CD4-positive, alpha-beta T cell treated with Interleukin-15 for 1 hour (primary cell): ENCODE measurements around the gene EPHB1.
"Not testable (repeated sequence)": the region's sequence is repeated elsewhere in the genome, so short reads cannot be mapped to it uniquely, and the experiment has no call there.

ENCODE experiments used
- DNase-seq: peaks from one replicate; pipeline ENCODE4 v3.0.0-alpha.2; 2020

EPHB1 gene

DNA sequence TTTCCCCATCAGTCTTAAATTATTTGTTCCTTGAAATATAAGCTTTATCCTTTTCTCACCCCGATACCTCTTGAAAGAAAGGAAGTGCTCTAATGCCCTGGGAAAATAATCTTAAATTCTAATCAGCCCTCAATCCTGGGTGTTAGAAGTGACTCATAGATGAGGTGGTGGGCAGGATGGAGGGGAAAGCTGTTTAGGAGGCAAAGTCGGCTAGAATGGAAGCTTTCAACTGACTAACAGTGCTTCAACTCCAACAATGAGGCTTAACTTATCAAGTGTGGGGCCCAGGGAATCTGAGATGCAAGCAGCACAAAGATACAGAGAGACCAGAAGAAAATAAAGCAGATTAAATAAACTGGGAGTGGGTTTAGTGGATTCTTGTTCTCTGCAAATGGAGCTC is 175.8 kb downstream of the EPHB1 start:
- DNase-seq: no peak

DNA sequence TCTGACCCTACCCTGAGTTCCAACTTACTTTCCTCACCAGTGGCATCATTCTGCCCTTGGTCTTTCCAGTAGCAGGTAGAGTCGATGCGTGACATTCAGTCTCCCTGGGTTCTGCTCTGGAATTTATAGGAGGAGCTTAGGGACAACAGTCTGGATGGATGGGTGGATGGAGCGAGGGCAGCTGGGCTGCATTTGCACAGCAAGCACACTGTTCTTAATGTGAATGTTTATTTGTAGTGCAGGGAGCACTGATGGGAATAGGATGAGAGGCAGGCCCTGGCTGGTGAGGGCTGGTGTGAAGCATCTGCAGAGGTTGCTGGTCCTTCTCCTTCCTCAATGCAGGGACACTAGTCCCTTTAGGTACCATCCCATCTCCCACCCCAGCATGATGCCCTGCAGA is 176.2 kb downstream of the EPHB1 start:
- DNase-seq: no peak

DNA sequence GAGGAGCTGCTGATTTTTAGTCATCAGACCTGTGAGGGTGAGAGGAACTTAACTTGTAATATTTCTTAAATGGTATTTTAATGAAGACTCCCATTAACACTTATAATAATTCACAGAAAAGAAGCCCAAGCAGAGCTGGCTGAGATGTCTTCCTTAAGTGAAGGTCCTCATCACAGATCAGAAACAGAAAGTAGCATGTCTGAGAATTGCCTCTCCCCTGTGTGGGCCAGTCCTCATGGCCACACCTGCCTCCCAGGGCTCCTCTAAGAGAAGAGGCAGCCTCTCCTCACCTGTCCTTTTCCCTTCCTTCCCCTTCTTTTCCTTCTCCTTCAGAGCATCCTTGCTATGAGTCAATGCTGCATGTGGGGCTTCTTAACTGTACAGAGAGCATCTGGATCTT is 176.8 kb downstream of the EPHB1 start:
- not testable (repeated sequence) for DNase-seq

DNA sequence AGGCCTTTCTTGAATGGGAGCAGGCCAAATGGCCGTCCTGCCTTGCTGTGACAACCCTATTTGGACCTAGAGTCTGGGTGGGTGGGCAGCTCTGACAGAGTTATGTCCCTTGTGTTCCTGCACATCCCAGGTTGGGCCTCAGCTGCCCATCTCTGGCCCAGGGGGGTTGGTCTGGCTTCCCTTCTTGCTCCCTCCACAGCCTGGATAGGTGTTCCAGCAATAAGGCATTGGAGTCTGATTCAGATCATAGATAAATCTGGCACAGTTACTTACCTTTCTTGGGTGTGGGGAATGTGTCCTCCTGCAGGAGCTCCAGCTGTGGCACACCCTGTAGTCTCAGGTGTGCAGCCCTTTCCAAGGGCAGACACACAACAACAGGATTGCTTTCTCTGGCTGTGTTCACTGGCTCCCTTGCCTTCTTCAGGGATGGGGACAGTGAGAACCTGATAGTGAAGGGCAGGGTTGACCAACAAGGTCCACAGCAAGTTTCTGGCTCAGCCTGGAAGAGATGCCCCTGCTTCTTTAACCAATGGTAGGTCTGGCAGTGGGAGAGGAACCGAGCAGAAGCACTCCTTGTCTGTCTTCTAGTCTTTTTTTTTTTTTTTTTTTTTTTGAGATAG is 177.9 kb downstream of the EPHB1 start:
- no peak for DNase-seq

DNA sequence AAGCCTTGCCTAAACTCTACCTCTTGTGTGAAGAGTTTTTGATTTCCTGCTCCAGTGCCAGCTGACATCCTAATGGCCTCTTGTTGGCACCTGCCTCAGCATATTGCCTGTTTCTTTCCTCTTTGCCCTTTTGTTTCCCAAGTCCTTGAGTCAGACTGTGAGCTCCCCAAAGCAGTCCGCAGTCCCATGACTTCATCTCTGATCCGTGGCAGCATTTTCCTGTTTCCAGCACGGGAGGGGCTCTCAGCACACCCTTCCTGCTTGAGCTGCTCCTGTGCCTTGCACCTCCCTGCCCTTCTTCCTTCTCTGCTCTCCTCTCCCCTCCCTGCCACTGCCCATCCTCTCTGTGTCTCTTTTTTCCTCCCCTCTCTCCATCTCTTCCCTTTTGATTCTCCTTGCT is 179.6 kb downstream of the EPHB1 start:
- no peak for DNase-seq

DNA sequence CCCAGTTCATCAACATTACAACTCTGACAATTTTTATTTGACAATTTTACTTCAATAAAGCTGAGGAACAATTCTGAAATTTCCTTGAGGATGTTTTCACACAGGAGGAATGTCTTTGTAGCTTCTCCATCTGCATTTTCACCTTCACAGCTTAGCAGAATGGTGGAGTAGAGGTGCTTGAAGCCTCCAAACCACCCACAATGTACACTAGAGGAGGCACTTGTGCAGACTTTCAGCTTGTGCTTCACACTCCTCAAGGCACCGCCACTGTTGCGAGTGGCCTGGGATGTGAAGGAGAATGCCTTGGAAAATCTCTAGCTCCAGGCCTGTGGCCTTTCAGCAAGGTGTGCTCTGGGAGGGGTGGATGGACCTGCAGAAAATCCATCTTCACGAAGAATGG is 181.9 kb downstream of the EPHB1 start:
- DNase-seq: no peak

DNA sequence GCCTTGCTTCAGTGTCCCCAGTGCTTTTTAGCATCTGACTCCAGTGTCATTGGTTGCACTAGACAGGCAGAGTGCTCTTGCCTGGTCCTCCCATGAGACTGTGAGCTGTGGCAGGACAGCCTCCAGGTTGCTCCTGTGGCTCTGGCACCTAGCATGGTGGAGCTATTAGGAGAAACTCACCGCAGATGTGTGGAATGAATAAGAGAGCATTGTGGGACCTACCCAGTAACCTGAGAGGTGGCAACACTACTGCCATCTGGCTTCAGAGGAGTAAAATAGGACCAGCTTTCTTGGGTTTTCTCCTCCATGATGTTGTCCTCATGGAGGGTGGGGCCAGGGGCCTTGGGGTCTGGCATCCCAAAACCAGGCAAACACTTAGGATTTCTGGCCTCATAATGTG is 183.6 kb downstream of the EPHB1 start:
- no peak for DNase-seq

DNA sequence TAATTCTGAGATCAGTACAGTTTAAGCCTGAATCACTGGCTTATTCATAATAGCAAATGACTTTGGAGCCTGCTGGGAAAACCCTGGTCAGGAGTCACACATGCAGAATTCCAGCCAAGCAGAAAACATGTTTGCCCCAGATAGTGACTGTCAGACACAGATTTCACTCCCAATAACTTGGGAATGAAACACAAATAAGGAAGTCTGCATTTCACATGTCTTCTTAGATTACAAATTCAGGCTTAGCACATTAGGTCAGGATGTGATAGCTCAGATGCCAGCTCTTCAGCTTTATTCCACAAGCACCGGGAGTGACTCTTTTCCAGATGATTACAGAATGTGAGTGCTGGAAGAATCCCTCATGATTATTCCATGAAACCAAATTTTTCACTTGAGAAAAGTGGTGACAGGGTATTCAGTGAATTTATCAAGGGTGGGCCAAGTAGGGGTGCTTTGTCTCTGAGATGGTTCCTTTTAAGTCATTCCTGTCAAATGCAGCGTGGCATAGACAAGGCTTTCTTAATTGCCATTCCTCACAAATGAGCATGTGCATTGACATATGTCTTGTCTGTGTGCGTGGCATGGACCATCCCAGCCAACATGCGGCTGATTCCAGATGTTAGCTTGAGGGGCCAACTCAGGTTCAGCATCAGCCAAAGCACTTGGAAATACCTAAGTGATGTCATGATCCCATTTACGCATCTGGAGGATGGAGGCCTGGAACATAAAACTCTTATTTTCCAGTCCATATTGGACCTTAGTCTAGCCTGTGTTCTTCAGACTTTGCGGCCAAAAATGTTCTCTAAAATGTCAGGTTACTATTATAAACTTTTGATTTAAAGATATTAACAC is 191.0 kb downstream of the EPHB1 start:
- no peak for DNase-seq

DNA sequence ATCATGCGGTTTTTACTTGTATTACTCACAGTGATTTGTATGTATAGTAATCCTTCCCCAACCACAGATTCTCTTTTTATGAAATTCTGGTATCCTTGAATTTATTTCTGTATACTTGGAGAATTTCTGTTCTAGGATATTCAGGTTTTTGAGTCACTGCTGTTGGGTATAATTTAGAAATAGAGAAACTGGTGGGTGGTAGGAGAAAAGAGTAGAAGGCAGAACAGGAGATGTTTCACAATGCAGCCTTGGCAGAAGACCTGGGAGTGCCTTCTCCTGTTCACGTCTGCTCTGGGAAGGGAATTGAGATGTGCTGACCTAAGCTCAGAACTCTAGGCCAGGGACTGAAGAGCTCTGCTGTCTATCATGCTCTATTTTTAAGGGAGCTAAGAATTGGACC is 193.6 kb downstream of the EPHB1 start:
- no peak for DNase-seq

DNA sequence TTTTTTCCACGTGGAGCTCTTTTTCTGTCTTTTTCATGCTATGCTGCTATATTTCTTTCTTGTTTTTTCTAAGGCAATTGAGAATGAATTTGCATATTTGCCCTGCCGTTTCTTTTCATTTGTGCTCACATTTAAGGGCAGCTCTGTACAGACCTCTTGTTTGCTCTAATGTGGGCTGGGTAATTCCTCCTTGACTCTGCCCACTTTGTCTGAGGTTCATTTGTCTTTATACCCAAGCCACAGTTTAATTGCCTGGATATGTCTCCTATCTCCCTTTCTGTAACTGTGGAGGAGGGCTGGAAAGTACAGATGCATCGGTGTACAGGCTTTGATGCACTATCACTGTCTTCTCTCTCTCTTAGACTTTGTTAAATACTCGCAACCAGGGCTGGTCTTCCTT is 195.9 kb downstream of the EPHB1 start:
- DNase-seq: no peak

DNA sequence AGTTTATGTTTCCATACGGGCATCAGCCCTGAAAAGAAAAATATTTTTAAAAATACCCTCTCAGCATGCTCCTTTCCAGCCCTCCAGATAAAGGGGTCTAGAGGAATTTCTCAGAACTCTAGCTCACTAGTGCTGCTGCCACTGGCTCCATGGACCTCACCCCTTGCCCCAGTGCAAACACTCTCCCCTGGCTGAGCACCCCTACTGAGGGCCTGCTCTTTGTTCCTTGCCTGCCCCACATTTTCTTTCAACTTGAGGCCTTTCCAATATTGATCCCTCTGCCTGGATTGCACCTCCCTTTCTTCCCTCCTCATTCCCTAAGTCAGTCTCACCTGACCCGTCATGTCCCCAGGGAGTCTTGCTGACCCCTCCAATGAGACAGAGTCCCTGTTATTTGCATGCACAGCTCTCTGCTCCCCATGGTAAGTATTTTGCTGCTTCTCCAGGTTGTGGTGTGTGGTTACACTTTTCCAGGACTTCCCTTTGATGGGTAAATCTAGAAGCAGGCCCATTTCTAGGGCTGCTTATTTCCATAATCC is 196.5 kb downstream of the EPHB1 start:
- no peak for DNase-seq

DNA sequence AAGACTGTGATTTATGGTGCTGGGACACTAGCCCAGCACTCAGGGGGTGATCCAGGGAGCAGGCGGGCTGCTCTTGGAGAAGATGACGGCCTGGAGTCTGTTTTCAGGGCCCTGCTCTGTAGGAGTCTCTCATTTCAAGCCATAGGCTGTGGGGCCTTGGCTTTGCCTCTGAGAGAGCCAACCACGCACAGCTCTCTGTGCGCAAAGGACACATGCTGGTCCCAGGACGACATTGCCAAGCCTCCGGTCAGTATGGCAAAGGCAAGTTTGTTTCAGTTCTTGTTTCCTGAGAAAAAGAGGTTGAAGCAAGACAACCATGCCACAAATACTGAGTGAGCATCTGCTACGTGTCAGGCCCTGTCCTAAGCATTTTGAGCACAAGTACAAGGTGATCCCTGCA is 197.1 kb downstream of the EPHB1 start:
- no peak for DNase-seq

DNA sequence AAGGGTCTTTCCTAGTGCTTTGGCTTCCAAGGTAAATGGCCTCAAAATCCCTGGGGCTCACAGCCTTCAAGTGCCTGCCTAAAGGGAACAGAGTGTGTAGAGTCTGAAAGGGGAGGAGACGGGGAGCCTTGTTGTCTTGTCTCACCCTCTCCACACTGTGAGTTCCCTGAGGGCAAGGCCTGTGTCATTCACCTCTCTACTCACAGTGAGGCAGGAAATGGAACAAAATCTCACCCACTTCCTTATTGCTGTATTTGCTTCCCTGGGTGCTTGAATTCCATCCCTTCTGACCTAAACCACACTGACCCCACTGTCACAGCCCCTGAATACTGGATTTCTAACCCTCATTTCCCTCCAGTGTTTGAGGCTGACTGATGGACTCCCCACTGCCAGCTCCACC is 197.5 kb downstream of the EPHB1 start:
- no peak for DNase-seq

DNA sequence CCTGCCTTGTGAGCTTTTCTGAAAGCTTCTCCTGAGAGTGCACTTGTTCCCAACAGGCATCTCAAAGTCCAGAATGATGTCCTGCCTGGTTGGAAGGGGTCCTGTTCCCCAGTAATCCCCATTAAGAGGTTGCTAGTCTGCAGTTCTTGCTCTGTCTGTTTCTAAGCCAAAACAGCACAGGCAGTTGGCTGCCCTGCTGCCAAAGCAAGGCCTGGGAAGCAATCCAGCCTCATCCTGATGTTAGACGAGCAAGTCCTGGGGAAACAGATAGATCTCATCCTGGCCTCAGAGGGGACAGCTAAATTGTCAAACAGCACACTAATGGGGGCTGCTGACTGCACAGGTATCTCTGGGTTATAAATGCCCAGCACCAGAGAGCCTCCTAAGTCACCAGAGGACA is 198.0 kb downstream of the EPHB1 start:
- DNase-seq: no peak

DNA sequence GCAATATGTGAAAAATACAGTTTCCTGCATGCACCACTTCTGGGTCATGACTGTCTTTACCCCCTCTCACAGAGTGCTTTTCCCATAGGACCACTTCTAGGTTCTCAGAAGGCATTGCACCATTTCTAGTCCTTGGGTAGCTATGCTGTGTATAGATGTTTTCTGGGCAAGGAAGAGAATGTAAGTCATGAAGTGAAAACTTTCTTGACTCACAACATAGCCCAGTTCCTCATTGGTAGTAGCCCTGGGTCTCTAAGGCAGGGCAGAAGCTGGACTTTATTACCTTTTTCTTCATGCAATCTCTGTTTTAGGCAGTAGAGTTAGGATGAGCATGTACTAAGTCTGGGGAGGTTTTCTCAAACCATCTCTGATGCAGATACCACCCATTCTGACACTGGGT is 203.1 kb downstream of the EPHB1 start:
- no peak for DNase-seq

DNA sequence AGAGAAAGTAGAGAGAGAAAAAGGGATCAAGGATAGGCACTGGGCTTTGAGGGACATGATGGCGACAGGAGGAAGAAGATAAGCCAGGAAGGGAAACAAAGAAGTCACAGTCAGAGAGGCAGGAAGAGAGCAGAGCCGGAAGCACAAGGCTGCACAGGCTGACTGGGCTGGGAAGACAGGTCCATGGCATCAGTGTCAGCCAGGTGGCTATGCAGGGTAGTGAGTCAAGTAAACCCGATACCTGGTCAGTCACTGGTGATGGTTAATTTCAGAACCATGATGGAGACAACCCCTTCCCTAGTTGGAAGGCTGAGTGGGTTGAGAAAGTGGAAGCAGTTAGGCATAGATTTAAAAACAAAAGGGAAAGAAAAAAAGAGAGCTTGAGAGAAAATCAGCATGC is 203.8 kb downstream of the EPHB1 start:
- no peak for DNase-seq

DNA sequence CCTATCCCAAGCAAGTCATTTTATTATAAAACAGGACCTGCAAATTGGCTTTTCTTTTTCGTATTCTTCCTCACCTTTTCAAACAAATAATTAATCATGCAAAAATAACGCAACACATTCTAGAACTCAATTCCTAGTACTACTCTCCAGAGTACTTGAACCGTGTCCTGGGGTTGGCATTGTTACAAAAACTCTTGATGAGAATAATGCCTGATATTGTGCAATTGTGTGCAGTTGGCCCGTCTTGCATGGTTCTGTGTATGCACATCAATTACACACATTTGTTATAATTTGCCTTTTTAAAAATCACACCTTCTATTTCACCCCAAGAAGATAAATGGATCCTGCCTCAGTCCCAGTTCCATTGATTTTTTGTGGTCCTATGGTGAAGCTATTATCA is 205.4 kb downstream of the EPHB1 start:
- DNase-seq: no peak

DNA sequence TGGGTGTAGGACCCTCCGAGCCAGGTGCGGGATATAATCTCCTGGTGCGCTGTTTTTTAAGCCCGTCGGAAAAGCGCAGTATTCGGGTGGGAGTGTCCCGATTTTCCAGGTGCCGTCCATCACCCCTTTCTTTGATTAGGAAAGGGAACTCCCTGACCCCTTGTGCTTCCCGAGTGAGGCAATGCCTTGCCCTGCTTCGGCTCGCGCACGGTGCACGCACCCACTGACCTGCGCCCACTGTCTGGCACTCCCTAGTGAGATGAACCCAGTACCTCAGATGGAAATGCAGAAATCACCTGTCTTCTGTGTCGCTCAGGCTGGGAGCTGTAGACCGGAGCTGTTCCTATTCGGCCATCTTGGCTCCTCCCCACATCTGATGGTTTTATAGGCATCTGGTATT is 210.6 kb downstream of the EPHB1 start:
- DNase-seq: not testable (repeated sequence)

DNA sequence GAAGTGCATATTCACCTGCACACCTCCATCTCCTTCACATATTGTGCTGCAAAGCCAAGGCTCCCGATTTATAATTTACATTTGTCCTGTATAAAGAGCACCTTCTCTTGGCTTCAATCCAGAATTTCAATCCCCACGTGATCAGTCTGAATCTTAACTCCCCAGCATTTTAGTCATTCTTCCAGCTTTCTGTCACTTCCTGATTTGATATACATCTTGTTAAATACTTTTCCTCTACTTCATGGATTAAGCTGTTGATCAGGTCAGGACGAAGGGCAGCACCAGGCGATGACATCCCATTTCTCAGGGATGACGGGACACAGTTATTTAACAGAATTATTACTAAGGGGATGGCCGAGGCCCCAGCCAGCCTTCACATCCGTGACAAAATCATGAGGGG is 212.5 kb downstream of the EPHB1 start:
- DNase-seq: no peak

DNA sequence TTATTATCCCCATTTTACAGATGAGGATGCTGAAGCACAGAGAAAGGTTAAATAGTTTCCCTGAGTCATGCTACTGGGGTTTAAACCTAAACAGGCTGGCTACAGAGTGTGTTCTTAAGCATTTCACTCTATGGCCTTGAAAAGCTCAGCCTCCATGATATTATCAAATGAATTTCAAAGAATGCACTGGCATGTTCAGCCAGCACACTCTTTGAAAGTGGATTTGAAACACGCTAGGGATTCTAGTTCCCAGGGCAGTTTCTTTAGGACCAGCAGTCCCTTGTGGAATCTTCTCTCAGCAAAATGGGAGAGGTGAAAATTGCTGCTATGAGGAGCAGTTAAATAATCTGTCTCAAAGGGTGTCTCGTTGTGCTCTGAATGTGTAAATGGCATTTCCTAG is 213.3 kb downstream of the EPHB1 start:
- no peak for DNase-seq

DNA sequence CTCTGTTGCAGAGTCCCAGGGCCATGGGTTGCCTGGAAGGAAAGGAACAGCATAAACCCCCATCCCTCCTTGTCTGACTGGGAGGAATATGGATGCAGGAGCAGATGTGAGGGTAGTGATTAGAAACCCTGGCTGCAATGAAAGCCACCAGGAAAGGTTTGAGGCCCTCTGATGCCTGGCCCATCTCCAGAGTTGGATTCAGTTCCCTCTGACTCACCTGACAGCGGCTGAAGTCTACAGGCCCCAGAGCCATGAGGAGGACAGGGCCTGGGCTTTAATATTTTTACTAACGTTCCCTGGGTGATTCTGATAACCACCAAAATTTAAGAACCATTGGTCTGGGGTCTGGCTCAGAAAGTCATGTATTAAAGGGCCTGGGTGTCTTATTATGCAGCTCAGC is 214.0 kb downstream of the EPHB1 start:
- DNase-seq: no peak

DNA sequence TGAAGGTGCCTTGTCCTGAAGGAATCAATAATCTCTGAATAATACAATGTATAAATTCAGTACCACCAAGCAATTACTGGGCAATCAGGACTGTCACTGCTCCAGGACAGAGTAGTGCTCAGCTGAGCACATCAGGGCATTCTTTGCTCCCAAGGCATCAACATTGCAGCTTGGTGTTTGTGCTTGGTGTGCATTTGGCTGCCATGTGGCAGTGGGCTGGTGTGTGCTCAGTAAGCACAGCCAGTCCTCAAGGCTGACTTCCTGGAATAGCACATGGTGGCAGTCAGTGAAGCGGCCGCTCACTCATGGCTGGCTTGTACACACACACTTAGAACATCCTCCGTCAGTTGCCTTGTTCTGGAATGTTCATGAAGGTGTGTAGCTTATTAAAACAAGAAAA is 217.0 kb downstream of the EPHB1 start:
- no peak for DNase-seq

DNA sequence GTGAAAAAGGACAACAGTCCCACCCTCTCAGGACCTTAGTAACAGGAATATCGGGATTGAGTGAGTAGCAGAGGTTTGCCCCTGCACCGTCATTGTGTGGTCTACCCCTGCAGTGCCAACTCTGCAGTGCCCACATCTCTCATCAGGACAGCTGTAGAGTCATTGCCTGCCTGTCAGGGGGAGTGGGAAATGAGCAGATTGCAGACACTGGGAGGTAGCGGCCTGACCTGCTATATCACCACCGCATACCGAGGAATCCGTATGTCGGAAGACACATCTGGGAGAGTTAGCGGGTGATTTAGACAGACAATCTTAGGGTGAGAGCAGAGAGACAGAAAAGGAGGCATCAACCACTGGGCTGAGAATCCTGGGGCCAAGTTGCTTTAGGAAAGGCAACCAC is 218.1 kb downstream of the EPHB1 start:
- DNase-seq: no peak

DNA sequence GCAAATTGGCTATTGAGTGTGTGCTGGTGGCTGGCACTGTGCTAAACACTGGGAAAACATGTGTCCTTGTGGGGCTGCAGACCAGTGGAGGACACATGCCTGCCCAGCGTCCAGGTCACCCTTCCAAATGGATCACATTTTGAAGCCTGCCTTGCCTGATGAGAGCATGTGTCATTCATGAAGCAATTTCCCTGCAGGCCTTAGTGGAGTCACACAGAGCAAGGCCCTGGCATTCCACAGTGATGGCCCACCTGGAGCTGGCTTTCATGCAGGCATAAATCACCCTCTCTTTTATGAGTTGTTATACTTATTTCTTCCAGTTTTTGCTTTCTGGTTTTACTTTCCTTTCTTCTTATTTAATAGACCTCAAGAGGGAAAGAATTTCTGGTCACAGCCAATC is 219.5 kb downstream of the EPHB1 start:
- no peak for DNase-seq
